Caco-2 (cell line): Measurements from ENCODE around the gene KLK3. TPM values are rescaled to one million over a fixed set of nuclear protein-coding genes. Genes with fewer than 3 reads are reported as not detected.
"Not testable (repeated sequence)": the region's sequence is repeated elsewhere in the genome, so short reads cannot be mapped to it uniquely, and the experiment has no call there.

Source experiments
- Bru-seq: library from RNA; stranded (reverse); fragments of 400-500 nt; gene quantifications from one replicate; lab custom pipeline; 2021; lab: Mats Ljungman, UMichigan
- BruChase-seq, 2 experiments: library from RNA; stranded (reverse); fragments of 400-500 nt; gene quantifications; one replicate each; lab custom pipeline; 2021; lab: Mats Ljungman, UMichigan
- BruUV-seq: library from RNA; stranded (reverse); fragments of 400-500 nt; replicated peaks from 2 replicates; lab custom pipeline; 2021; lab: Mats Ljungman, UMichigan
- CTCF ChIA-PET: fragments of 300-600 bp; sonication (Branson Sonifier 250); formaldehyde crosslinking; loops from one replicate; lab custom pipeline; 2022; ENCODE audit warnings: antibody characterized with exemption; lab: Charles Lee
- POLR2A ChIA-PET: fragments of 300-600 bp; sonication (Branson Sonifier 250); formaldehyde crosslinking; loops from one replicate; lab custom pipeline; 2022; ENCODE audit warnings: antibody characterized with exemption; lab: Charles Lee
- DNase-seq, 2 experiments: peaks; one replicate each; pipeline versions ENCODE4 v3.0.0 to v3.0.0-alpha.2; 2020 to 2022
- H3K27me3 ChIP-seq: replicated peaks from 2 replicates; pipeline ENCODE4 v1.6.0; 2011; ENCODE audit warnings: low read length; ENCODE audit not compliant: control insufficient read depth, insufficient read depth
- H3K36me3 ChIP-seq: 2 replicates; pipeline ENCODE4 v1.5.1; 2011; ENCODE audit warnings: low read length; ENCODE audit not compliant: control insufficient read depth, insufficient read depth
- H3K4me1 ChIP-seq: fragments of 250-450 bp; sonication (Bioruptor Pico); 2 replicates; pipeline ENCODE4 v1.5.1; 2020; ENCODE audit warnings: mild to moderate bottlenecking
- H3K4me3 ChIP-seq: 2 replicates; pipeline ENCODE4 v1.5.1; 2011; ENCODE audit warnings: low read depth, mild to moderate bottlenecking, control low read depth, low read length
- H3K9me3 ChIP-seq: fragments of 250-450 bp; sonication (Bioruptor Pico); 2 replicates; pipeline ENCODE4 v1.5.1; 2020; ENCODE audit warnings: mild to moderate bottlenecking, moderate library complexity
- H3K27ac Mint-ChIP-seq: one replicate; pipeline ENCODE4 v1.8.0; 2022; ENCODE audit warnings: mixed read lengths; ENCODE audit not compliant: unreplicated experiment
- H3K27me3 Mint-ChIP-seq: one replicate; pipeline ENCODE4 v1.8.0; 2022; ENCODE audit warnings: mixed read lengths; ENCODE audit not compliant: insufficient read depth, unreplicated experiment
- H3K36me3 Mint-ChIP-seq: one replicate; pipeline ENCODE4 v1.8.0; 2022; ENCODE audit warnings: mild to moderate bottlenecking, mixed read lengths; ENCODE audit not compliant: insufficient read depth, unreplicated experiment
- H3K4me1 Mint-ChIP-seq: one replicate; pipeline ENCODE4 v1.8.0; 2022; ENCODE audit warnings: low read depth, mixed read lengths; ENCODE audit not compliant: unreplicated experiment
- H3K4me3 Mint-ChIP-seq: one replicate; pipeline ENCODE4 v1.8.0; 2022; ENCODE audit warnings: mild to moderate bottlenecking, moderate library complexity, mixed read lengths; ENCODE audit not compliant: unreplicated experiment
- H3K9me3 Mint-ChIP-seq: one replicate; pipeline ENCODE4 v1.8.0; 2022; ENCODE audit warnings: mixed read lengths; ENCODE audit not compliant: unreplicated experiment
- intact Hi-C: fragments of 100-400 bp; cut with micrococcal nuclease; formaldehyde crosslinking; loops from one replicate; pipeline ENCODE4 v1.10.0; 2022; ENCODE audit not compliant: unreplicated experiment
- long read RNA-seq: library from polyadenylated mRNA; stranded (forward); transcript quantifications from one replicate; pipeline ENCODE4 v2.0.0, GENCODE V29; 2022
- total RNA-seq: library from RNA; stranded (reverse); gene quantifications from 2 replicates; pipeline ENCODE4 v1.2.3, GENCODE V29; 2022
- TF ChIP-seq, protein P1 (sequence below), 2 experiments: fragments of 200-600 bp in 1 of 2; IDR thresholded peaks; 1 replicate in 1 of 2; 2 replicates in 1 of 2; pipeline versions ENCODE4 v1.5.1 to v1.8.0; 2011 to 2022; ENCODE audit warnings: antibody characterized with exemption in 1 of 2, control low read depth in 1 of 2, inconsistent platforms in 1 of 2, low read depth in 1 of 2, low read length in 1 of 2, mild to moderate bottlenecking in 1 of 2, moderate library complexity in 1 of 2; ENCODE audit not compliant: insufficient read depth in 1 of 2, severe bottlenecking in 1 of 2, unreplicated experiment in 1 of 2

KLK3 gene
- total RNA-seq (not detected in 2 replicates), Bru-seq, nascent RNA (not detected), BruChase-seq, experiment 1, labeled RNA remaining after a 2-hour chase (not detected), BruChase-seq, experiment 2, labeled RNA remaining after a 6-hour chase (not detected)
- long read RNA-seq: 0 reads

DNA sequence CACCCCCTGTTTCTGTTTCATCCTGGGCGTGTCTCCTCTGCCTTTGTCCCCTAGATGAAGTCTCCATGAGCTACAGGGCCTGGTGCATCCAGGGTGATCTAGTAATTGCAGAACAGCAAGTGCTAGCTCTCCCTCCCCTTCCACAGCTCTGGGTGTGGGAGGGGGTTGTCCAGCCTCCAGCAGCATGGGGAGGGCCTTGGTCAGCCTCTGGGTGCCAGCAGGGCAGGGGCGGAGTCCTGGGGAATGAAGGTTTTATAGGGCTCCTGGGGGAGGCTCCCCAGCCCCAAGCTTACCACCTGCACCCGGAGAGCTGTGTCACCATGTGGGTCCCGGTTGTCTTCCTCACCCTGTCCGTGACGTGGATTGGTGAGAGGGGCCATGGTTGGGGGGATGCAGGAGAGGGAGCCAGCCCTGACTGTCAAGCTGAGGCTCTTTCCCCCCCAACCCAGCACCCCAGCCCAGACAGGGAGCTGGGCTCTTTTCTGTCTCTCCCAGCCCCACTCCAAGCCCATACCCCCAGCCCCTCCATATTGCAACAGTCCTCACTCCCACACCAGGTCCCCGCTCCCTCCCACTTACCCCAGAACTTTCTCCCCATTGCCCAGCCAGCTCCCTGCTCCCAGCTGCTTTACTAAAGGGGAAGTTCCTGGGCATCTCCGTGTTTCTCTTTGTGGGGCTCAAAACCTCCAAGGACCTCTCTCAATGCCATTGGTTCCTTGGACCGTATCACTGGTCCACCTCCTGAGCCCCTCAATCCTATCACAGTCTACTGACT, at the start of gene KLK3:
TSS of gene KLK3 (plus strand) at position 280 of the 775 bp plus-strand sequence. CDS start at position 321, 41 bp downstream.
- Histone ChIP-seq H3K4me1 (no peaks in the 10 kb centered on the region), H3K9me3 (no peaks in the 10 kb centered on the region), H3K36me3 (no peaks in the 10 kb centered on the region), H3K27me3 (no peaks in the 10 kb centered on the region; the same call in 1 of the 2 replicates), H3K4me3 (no peak within 1 kb of the TSS)
- Mint-ChIP-seq H3K27ac (no peak within 1 kb of the TSS), H3K4me3 (no peak within 1 kb of the TSS), H3K4me1 (no peaks in the 10 kb centered on the region), H3K9me3 (no peaks in the 10 kb centered on the region), H3K36me3 (no peaks in the 10 kb centered on the region), H3K27me3 (peaks cover 29% of the 10 kb centered on the region)
- no TSS peak for BruUV-seq
- TF ChIP-seq, protein P1, sequence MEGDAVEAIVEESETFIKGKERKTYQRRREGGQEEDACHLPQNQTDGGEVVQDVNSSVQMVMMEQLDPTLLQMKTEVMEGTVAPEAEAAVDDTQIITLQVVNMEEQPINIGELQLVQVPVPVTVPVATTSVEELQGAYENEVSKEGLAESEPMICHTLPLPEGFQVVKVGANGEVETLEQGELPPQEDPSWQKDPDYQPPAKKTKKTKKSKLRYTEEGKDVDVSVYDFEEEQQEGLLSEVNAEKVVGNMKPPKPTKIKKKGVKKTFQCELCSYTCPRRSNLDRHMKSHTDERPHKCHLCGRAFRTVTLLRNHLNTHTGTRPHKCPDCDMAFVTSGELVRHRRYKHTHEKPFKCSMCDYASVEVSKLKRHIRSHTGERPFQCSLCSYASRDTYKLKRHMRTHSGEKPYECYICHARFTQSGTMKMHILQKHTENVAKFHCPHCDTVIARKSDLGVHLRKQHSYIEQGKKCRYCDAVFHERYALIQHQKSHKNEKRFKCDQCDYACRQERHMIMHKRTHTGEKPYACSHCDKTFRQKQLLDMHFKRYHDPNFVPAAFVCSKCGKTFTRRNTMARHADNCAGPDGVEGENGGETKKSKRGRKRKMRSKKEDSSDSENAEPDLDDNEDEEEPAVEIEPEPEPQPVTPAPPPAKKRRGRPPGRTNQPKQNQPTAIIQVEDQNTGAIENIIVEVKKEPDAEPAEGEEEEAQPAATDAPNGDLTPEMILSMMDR (IDR thresholded peaks at IDR 0.05; ENCODE audit: insufficient read depth in 1 of 2, low read depth in 1 of 2, low read length in 1 of 2, severe bottlenecking in 1 of 2, unreplicated experiment in 1 of 2): no peak
- CTCF ChIA-PET: no interaction called here
- POLR2A ChIA-PET: no interaction called here
- peak in 1 of 2 experiments; percentile 23 for DNase-seq
- intact Hi-C loops: no loop called here

DNA sequence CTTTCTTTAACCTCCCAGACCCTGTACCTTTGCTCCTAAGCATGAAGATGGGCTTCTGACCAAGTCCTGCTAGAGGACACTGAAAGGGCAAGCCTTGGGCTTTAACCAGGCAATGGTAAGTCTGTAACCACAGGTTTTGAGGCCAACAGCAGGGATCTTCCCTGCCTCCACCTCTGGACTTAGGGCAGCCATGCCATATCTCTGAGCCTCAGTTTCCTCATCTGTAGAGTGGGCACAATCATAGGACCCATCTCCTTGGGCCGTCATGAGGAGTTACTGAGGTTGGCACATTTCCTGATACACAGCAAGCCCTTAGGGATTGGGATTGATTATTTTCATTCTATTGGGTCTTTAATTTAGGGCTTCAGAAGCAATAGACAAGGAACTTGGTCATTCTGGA, 45.9 kb upstream of the KLK3 start:
- no peaks in the 10 kb centered on the region for H3K27me3 ChIP-seq
- BruUV-seq: no TSS peak
- Mint-ChIP-seq H3K36me3 (peaks cover 21% of the 10 kb centered on the region), H3K27me3 (peaks cover 3% of the 10 kb centered on the region), H3K4me3 (no peak overlapping the region), H3K4me1 (peaks cover 6% of the 10 kb centered on the region), H3K27ac (no peak overlapping the region), H3K9me3 (peaks cover 17% of the 10 kb centered on the region)
- ChIA-PET CTCF (no interaction called here), POLR2A (no interaction called here)
- no peaks in the 10 kb centered on the region for H3K9me3 ChIP-seq
- intact Hi-C loops: no loop called here
- no peaks in the 10 kb centered on the region for H3K4me1 ChIP-seq
- H3K36me3 ChIP-seq: no peaks in the 10 kb centered on the region
- no peak overlapping the region for H3K4me3 ChIP-seq
- TF ChIP-seq, protein P1 (IDR thresholded peaks at IDR 0.05; ENCODE audit: insufficient read depth in 1 of 2, low read depth in 1 of 2, low read length in 1 of 2, severe bottlenecking in 1 of 2, unreplicated experiment in 1 of 2): no peak
- DNase-seq: no peak

DNA sequence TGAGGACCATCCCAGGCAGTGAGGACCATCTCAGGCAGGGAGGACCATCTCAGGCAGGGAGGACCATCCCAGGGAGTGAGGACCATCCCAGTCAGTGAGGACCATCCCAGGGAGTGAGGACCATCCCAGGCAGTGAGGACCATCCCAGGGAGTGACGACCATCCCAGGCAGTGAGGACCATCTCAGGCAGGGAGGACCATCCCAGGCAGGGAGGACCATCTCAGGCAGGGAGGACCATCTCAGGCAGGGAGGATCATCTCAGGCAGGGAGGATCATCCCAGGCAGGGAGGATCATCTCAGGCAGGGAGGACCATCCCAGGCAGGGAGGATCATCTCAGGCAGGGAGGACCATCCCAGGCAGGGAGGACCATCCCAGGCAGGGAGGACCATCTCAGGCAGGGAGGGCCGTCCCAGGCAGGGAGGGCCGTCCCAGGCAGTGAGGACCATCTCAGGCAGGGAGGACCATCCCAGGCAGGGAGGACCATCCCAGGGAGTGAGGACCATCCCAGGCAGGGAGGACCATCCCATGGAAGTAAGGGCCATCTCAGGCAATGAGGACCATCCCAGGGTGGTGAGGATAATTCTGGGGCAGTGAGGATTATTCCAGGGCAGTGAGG, 43.0 kb upstream of the KLK3 start:
- H3K4me3 Mint-ChIP-seq, H3K27me3 Mint-ChIP-seq, CTCF ChIA-PET, H3K36me3 ChIP-seq, H3K9me3 ChIP-seq, H3K36me3 Mint-ChIP-seq, POLR2A ChIA-PET, H3K4me1 ChIP-seq, H3K27ac Mint-ChIP-seq, DNase-seq, H3K4me1 Mint-ChIP-seq, BruUV-seq, H3K27me3 ChIP-seq, H3K4me3 ChIP-seq, intact Hi-C loops: not testable (repeated sequence)
- peaks cover 23% of the 10 kb centered on the region for H3K9me3 Mint-ChIP-seq
